K562 (cell line): ENCODE measurements around the gene SRRT. TPM values are rescaled to one million over a fixed set of nuclear protein-coding genes. Genes with fewer than 3 reads are reported as not detected.

Experiments
- CHD4 ChIP-seq: fragments of 200-600 bp; sonication (generic); IDR thresholded peaks from 3 replicates; pipeline ENCODE4 v1.6.1; 2012; ENCODE audit warnings: low read depth, mild to moderate bottlenecking, mixed read lengths, low read length, inconsistent platforms; ENCODE audit not compliant: insufficient read depth, insufficient replicate concordance, poor library complexity, severe bottlenecking
- CREB1 ChIP-seq, 2 experiments: sonication (generic) in 1 of 2; formaldehyde crosslinking in 1 of 2; IDR thresholded peaks; 2 replicates each; pipeline versions ENCODE4 v1.6.1 to v1.8.0; 2012 to 2022; ENCODE audit warnings: inconsistent platforms in 1 of 2, mild to moderate bottlenecking in 1 of 2, missing genetic modification reagents in 1 of 2, moderate library complexity in 1 of 2
- CXXC5 ChIP-seq: fragments of 250-450 bp; sonication (Bioruptor Pico); IDR thresholded peaks from 2 replicates; pipeline ENCODE4 v1.8.0; 2022; ENCODE audit warnings: inconsistent platforms, mild to moderate bottlenecking, moderate library complexity
- DLX4 ChIP-seq: fragments of 250-450 bp; sonication (Bioruptor Pico); IDR thresholded peaks from 2 replicates; pipeline ENCODE4 v1.6.1; 2021; ENCODE audit warnings: mild to moderate bottlenecking
- E2F6 ChIP-seq, 2 experiments: IDR thresholded peaks; 2 replicates each; pipeline ENCODE4 v1.6.1; 2011; ENCODE audit warnings: borderline replicate concordance in 1 of 2, control low read depth in 1 of 2, low read depth in 1 of 2, low read length in 1 of 2, mild to moderate bottlenecking in 1 of 2, mixed read lengths in 1 of 2, moderate library complexity in 1 of 2; ENCODE audit not compliant: insufficient read depth in 1 of 2, insufficient read length in 1 of 2, poor library complexity in 1 of 2, severe bottlenecking in 1 of 2; ENCODE audit errors: extremely low read depth in 1 of 2
- E2F8 ChIP-seq: fragments of 450-650 bp; IDR thresholded peaks from 2 replicates; pipeline ENCODE4 v1.7.1; 2018; ENCODE audit warnings: mild to moderate bottlenecking, low read depth; ENCODE audit not compliant: partially characterized antibody
- E4F1 ChIP-seq: fragments of 250-450 bp; sonication (Bioruptor Pico); IDR thresholded peaks from 2 replicates; pipeline ENCODE4 v1.5.0; 2021; ENCODE audit warnings: mild to moderate bottlenecking, borderline replicate concordance
- HDAC1 ChIP-seq, 2 experiments: fragments of 450-650 bp; IDR thresholded peaks; 2 replicates each; pipeline ENCODE4 v1.6.1; 2016 to 2017; ENCODE audit warnings: inconsistent platforms in 1 of 2, mild to moderate bottlenecking in 1 of 2, moderate library complexity in 1 of 2
- JUND ChIP-seq, 2 experiments: IDR thresholded peaks; 2 replicates in 1 of 2; 3 replicates in 1 of 2; pipeline ENCODE4 v1.6.1; 2011; ENCODE audit warnings: borderline replicate concordance in 2 of 2, low read depth in 2 of 2, low read length in 2 of 2, improper control_type of control experiment in 1 of 2, missing biosample characterization in 1 of 2, missing genetic modification characterization in 1 of 2, missing genetic modification reagents in 1 of 2
- MAFF ChIP-seq: IDR thresholded peaks from 2 replicates; pipeline ENCODE4 v1.6.1; 2012; ENCODE audit warnings: low read length, improper control_type of control experiment
- NELFE ChIP-seq: IDR thresholded peaks from 2 replicates; pipeline ENCODE4 v1.6.1; 2011; ENCODE audit warnings: mild to moderate bottlenecking; ENCODE audit not compliant: insufficient read depth, insufficient read length
- SAP30 ChIP-seq: fragments of 200-600 bp; sonication (generic); IDR thresholded peaks from 2 replicates; pipeline ENCODE4 v1.6.1; 2012; ENCODE audit warnings: borderline replicate concordance, low read depth, mild to moderate bottlenecking, moderate library complexity, low read length, control low read depth, inconsistent platforms; ENCODE audit not compliant: insufficient read depth, poor library complexity, severe bottlenecking
- TEAD4 ChIP-seq, 2 experiments: sonication (generic) in 1 of 2; formaldehyde crosslinking in 1 of 2; IDR thresholded peaks; 2 replicates each; pipeline versions ENCODE4 v1.6.1 to v1.8.0; 2012 to 2022; ENCODE audit warnings: borderline replicate concordance in 1 of 2, inconsistent platforms in 1 of 2, low read length in 1 of 2, mild to moderate bottlenecking in 1 of 2, missing genetic modification reagents in 1 of 2
- ZFX ChIP-seq: sonication (generic); formaldehyde crosslinking; IDR thresholded peaks from 2 replicates; pipeline ENCODE4 v1.8.0; 2022; ENCODE audit warnings: mild to moderate bottlenecking, missing genetic modification reagents, moderate library complexity
- ZNF3 ChIP-seq: fragments of 250-450 bp; sonication (Bioruptor Pico); IDR thresholded peaks from 2 replicates; pipeline ENCODE4 v1.5.0; 2021; ENCODE audit warnings: mild to moderate bottlenecking, moderate library complexity
- polyA plus RNA-seq, 8 experiments: library from polyadenylated mRNA; depleted of rRNA in 4 of 8; stranded (reverse) in 5 of 8; unstranded in 3 of 8; fragments of >200 nt; fragmentation: Nextera tagmentation in 2 of 8; fragmentation: Illumina TruSeq in 1 of 8; extraction: Ambion mirVana in 2 of 8; extraction: Trizol in 1 of 8; gene quantifications; 2 replicates each; pipeline versions ENCODE4 v1.2.1 to v1.2.3, GENCODE V29; 2011 to 2014; ENCODE audit warnings: inconsistent platforms in 1 of 8, missing spikeins in 1 of 8
- total RNA-seq, 7 experiments: library from RNA; depleted of rRNA in 6 of 7; stranded (reverse); fragments of >200 nt in 6 of 7; fragmentation: Illumina TruSeq in 2 of 7; extraction: Trizol in 2 of 7; gene quantifications; 2 replicates each; pipeline versions ENCODE4 v1.2.1 to v1.2.3, GENCODE V29; 2011 to 2021; ENCODE audit warnings: low replicate concordance in 1 of 7

The SRRT gene
- total and polyA plus RNA-seq, 9 of the 15 experiments (the other 6 are each of a cell fraction or from before 2014, with no cell fraction given): 10.3 to 263 (median 84.4) TPM

- peak in 1 of 2 experiments; percentile 63 for TF ChIP-seq E2F6 (IDR thresholded peaks at IDR 0.05; ENCODE audit: borderline replicate concordance in 1 of 2, extremely low read depth in 1 of 2, insufficient read depth in 1 of 2, insufficient read length in 1 of 2, low read depth in 1 of 2, low read length in 1 of 2, poor library complexity in 1 of 2, severe bottlenecking in 1 of 2)
- no peak for TF ChIP-seq DLX4 (CRISPR knock-in tag)
- peak; percentile 59 for TF ChIP-seq CXXC5 (CRISPR knock-in tag)
- no peak for TF ChIP-seq TEAD4 (IDR thresholded peaks at IDR 0.05; ENCODE audit: low read length)
- TF ChIP-seq TEAD4 (CRISPR knock-in tag; IDR thresholded peaks at IDR 0.05; ENCODE audit: borderline replicate concordance): no peak
- TF ChIP-seq SAP30: peak; percentile 45
- no peak for TF ChIP-seq ZNF3 (CRISPR knock-in tag)
- no peak for TF ChIP-seq CREB1 (IDR thresholded peaks at IDR 0.05)
- no peak for TF ChIP-seq CREB1 (CRISPR knock-in tag; IDR thresholded peaks at IDR 0.05)
- no peak for TF ChIP-seq JUND (IDR thresholded peaks at IDR 0.05; ENCODE audit: borderline replicate concordance, low read depth, low read length)
- TF ChIP-seq JUND (tag; IDR thresholded peaks at IDR 0.05; ENCODE audit: borderline replicate concordance, low read depth, low read length): 0 out of 3 replicates have a peak, but pooled peaks have one; percentile 1
- no peak for TF ChIP-seq CHD4
- TF ChIP-seq MAFF: no peak
- no peak for TF ChIP-seq E4F1 (CRISPR knock-in tag)
- no peak for TF ChIP-seq NELFE
- TF ChIP-seq ZFX (CRISPR knock-in tag): peak; percentile 23
- 0 out of 4 replicates have a peak, but pooled peaks of 1 of the 2 experiments have one; percentile 18 for TF ChIP-seq HDAC1 (IDR thresholded peaks at IDR 0.05)
- no peak for TF ChIP-seq E2F8
Measured at GRCh38 chr7:100826514-100827329, 48.2 kb upstream of the SRRT start (continued).
